Endothelial cell of umbilical vein (primary cell): Measurements from ENCODE around the gene SOX5. TPM values are rescaled to one million over a fixed set of nuclear protein-coding genes. Genes with fewer than 3 reads are reported as not detected.

Experiments used
- BruUV-seq: library from RNA; stranded (reverse); fragments of 400-500 nt; replicated peaks from 2 replicates; lab custom pipeline; 2021; lab: Mats Ljungman, UMichigan
- CTCF ChIA-PET: fragments of 300-600, 350-600 bp; sonication (Branson Sonifier 250); formaldehyde crosslinking; loops from one replicate; lab custom pipeline; 2021; ENCODE audit warnings: antibody characterized with exemption, inconsistent platforms; lab: Charles Lee
- POLR2A ChIA-PET: fragments of 300-600, 350-600 bp; sonication (Branson Sonifier 250); formaldehyde crosslinking; loops from one replicate; lab custom pipeline; 2021; ENCODE audit warnings: antibody characterized with exemption, inconsistent platforms; lab: Charles Lee
- DNase-seq: peaks from one replicate; pipeline ENCODE4 v3.0.0-alpha.2; 2011; ENCODE audit warnings: low read depth, low spot score
- FAIRE-seq: peaks from 2 replicates; lab custom pipeline; 2011; peaks lifted over from hg19 to GRCh38; lab: Jason Lieb, UNC
- H2AFZ ChIP-seq: 2 replicates; pipeline ENCODE4 v1.6.0; 2012; ENCODE audit warnings: low read depth, low read length, control low read depth, inconsistent platforms
- H3K27ac ChIP-seq: 2 replicates; pipeline ENCODE4 v1.5.1; 2011; ENCODE audit warnings: low read depth, mild to moderate bottlenecking, control low read depth, low read length, moderate library complexity; ENCODE audit not compliant: insufficient read depth
- H3K27me3 ChIP-seq, 2 experiments: 2 replicates each; pipeline versions ENCODE4 v1.6.0 to v1.6.1; 2011; ENCODE audit warnings: low read length in 2 of 2, mixed read lengths in 1 of 2; ENCODE audit not compliant: control insufficient read depth in 2 of 2, insufficient read depth in 2 of 2
- H3K36me3 ChIP-seq, 2 experiments: 2 replicates in 1 of 2; 3 replicates in 1 of 2; pipeline ENCODE4 v1.5.1; 2011; ENCODE audit warnings: low read length in 2 of 2, mild to moderate bottlenecking in 1 of 2, moderate library complexity in 1 of 2; ENCODE audit not compliant: control insufficient read depth in 2 of 2, insufficient read depth in 2 of 2; ENCODE audit errors: extremely low read depth in 1 of 2
- H3K4me1 ChIP-seq: 3 replicates; pipeline ENCODE4 v1.5.1; 2011; ENCODE audit warnings: mild to moderate bottlenecking, low read length; ENCODE audit not compliant: control insufficient read depth, insufficient read depth; ENCODE audit errors: extremely low read depth
- H3K4me2 ChIP-seq: 2 replicates; pipeline ENCODE4 v1.6.1; 2011; ENCODE audit warnings: low read length, control low read depth, mixed read lengths; ENCODE audit not compliant: insufficient read depth
- H3K4me3 ChIP-seq, 3 experiments: fragments of 200-600 bp in 1 of 3; sonication (generic), shearing (Covaris generic) in 1 of 3; replicated peaks in 1 of 3; 2 replicates each; pipeline ENCODE4 v1.5.1; 2011 to 2016; ENCODE audit warnings: control low read depth in 3 of 3, low read length in 3 of 3, mild to moderate bottlenecking in 2 of 3, inconsistent platforms in 1 of 3, low read depth in 1 of 3, moderate library complexity in 1 of 3; ENCODE audit not compliant: insufficient read depth in 1 of 3
- H3K79me2 ChIP-seq: 2 replicates; pipeline ENCODE4 v1.6.0; 2012; ENCODE audit warnings: low read length, inconsistent platforms; ENCODE audit not compliant: control insufficient read depth, insufficient read depth
- H3K9ac ChIP-seq: replicated peaks from 2 replicates; pipeline ENCODE3; 2011; ENCODE audit warnings: low read length, control low read depth; ENCODE audit not compliant: insufficient read depth; ENCODE audit errors: extremely low read depth
- H3K9me1 ChIP-seq: replicated peaks from 3 replicates; pipeline ENCODE4 v1.6.0; 2011; ENCODE audit warnings: mild to moderate bottlenecking, low read length; ENCODE audit not compliant: control insufficient read depth, insufficient read depth; ENCODE audit errors: extremely low read depth
- H3K9me3 ChIP-seq: replicated peaks from 2 replicates; pipeline ENCODE4 v1.5.1; 2012; ENCODE audit warnings: low read length, inconsistent platforms; ENCODE audit not compliant: control insufficient read depth, insufficient read depth
- H4K20me1 ChIP-seq: replicated peaks from 2 replicates; pipeline ENCODE3; 2011; ENCODE audit warnings: mild to moderate bottlenecking, low read length; ENCODE audit not compliant: control insufficient read depth, insufficient read depth; ENCODE audit errors: extremely low read depth
- CTCF ChIP-seq, 2 donors: IDR thresholded peaks; 1 replicate in 1 of 2; 2 replicates in 1 of 2; pipeline ENCODE4 v1.5.1; 2011; ENCODE audit warnings: low read length in 2 of 2, mild to moderate bottlenecking in 2 of 2, moderate library complexity in 2 of 2, control low read depth in 1 of 2, inconsistent platforms in 1 of 2, low read depth in 1 of 2; ENCODE audit not compliant: insufficient read depth in 1 of 2; ENCODE audit errors: extremely low read depth in 1 of 2
- EZH2 ChIP-seq: IDR thresholded peaks from 2 replicates; pipeline ENCODE4 v1.6.1; 2012; ENCODE audit warnings: borderline replicate concordance, low read depth, mild to moderate bottlenecking, moderate library complexity, low read length, inconsistent platforms; ENCODE audit not compliant: severe bottlenecking
- FOS ChIP-seq: IDR thresholded peaks from 2 replicates; pipeline ENCODE4 v1.6.1; 2011; ENCODE audit warnings: mild to moderate bottlenecking, low read length, moderate library complexity, borderline replicate concordance; ENCODE audit not compliant: insufficient read depth
- GATA2 ChIP-seq: IDR thresholded peaks from 2 replicates; pipeline ENCODE4 v1.7.0; 2011; ENCODE audit warnings: low read depth, mild to moderate bottlenecking, moderate library complexity, mixed read lengths, low read length; ENCODE audit not compliant: insufficient read length, insufficient read depth
- JUN ChIP-seq: IDR thresholded peaks from 2 replicates; pipeline ENCODE4 v1.6.1; 2011; ENCODE audit warnings: borderline replicate concordance, low read depth; ENCODE audit not compliant: insufficient read length, insufficient read depth
- MYC ChIP-seq: IDR thresholded peaks from one replicate; pipeline ENCODE4 v1.6.1; 2011; ENCODE audit warnings: mild to moderate bottlenecking, low read depth, low read length
- POLR2A ChIP-seq: IDR thresholded peaks from 2 replicates; pipeline ENCODE4 v1.6.1; 2012; ENCODE audit warnings: low read depth, mild to moderate bottlenecking, control low read depth, low read length
- POLR2AphosphoS5 ChIP-seq: IDR thresholded peaks from 2 replicates; pipeline ENCODE4 v1.6.1; 2012; ENCODE audit warnings: low read depth, mild to moderate bottlenecking, control low read depth, low read length, moderate library complexity; ENCODE audit not compliant: insufficient read depth
- dilution Hi-C: fragments of 300-500 bp; cut with MboI; formaldehyde crosslinking; loops from one replicate; pipeline ENCODE4 v1.15.0; 2019; ENCODE audit warnings: low sequenced_read_pairs; ENCODE audit not compliant: extremely low pct_ligation_motif_present
- intact Hi-C: fragments of 100-400 bp; cut with micrococcal nuclease; formaldehyde crosslinking; loops from one replicate; pipeline ENCODE4 v1.10.0; 2022
- polyA plus RNA-seq, 4 experiments: library from polyadenylated mRNA; depleted of rRNA in 3 of 4; stranded (reverse) in 3 of 4; unstranded in 1 of 4; fragments of >200 nt; gene quantifications; 2 replicates each; pipeline versions ENCODE4 v1.2.1 to v1.2.3, GENCODE V29; 2011 to 2012; ENCODE audit warnings: missing spikeins in 1 of 4
- total RNA-seq: library from RNA; stranded (reverse); gene quantifications from 2 replicates; pipeline ENCODE4 v1.2.3, GENCODE V29; 2021
- TF ChIP-seq, protein P1 (sequence below): IDR thresholded peaks from 2 replicates; pipeline ENCODE4 v1.6.1; 2011; ENCODE audit not compliant: insufficient read depth, insufficient read length

The SOX5 gene
- total and polyA plus RNA-seq, 2 donors (not counting 3 experiments of a cell fraction or from before 2014, with no cell fraction given), result 0.63 to 3.5 TPM

DNA sequence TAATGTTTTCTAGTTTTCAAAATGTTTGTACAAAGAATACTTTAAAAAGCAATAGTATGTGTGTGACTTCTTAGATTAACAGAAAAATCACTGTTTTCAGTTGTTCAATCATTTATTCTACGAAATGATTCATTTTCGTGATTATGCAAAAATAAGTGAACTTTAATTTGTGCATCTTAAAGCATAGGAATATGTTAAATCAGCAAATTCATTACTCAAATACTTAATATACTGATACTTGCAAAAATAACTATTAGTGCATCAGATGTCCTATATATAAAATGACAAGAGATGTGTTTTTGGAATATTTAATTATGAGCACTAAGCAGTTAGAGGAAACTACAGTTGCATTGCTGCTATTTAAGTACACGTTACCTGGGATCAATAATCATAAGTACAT lies 11.0 kb downstream of the SOX5 start:
- Histone ChIP-seq H3K79me2 (no peaks in the 10 kb centered on the region), H3K27ac (no peak overlapping the region), H3K9ac (no peak overlapping the region), H2AFZ (no peak overlapping the region), H4K20me1 (no peaks in the 10 kb centered on the region), H3K9me1 (no peaks in the 10 kb centered on the region), H3K4me2 (no peak overlapping the region), H3K9me3 (no peaks in the 10 kb centered on the region), H3K27me3 (no peaks in the 10 kb centered on the region), H3K4me3 (no peak overlapping the region), H3K4me1 (no peaks in the 10 kb centered on the region), H3K36me3 (no peaks in the 10 kb centered on the region)
- BruUV-seq, result no TSS peak
- no peak for FAIRE-seq
- no peak for TF ChIP-seq EZH2
- TF ChIP-seq FOS, result no peak
- no peak for TF ChIP-seq POLR2A
- no peak for TF ChIP-seq JUN
- TF ChIP-seq, protein P1, sequence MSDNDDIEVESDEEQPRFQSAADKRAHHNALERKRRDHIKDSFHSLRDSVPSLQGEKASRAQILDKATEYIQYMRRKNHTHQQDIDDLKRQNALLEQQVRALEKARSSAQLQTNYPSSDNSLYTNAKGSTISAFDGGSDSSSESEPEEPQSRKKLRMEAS, result no peak
- intact Hi-C loops, result no loop called here
- ChIA-PET POLR2A (no interaction called here), CTCF (no interaction called here)
- dilution Hi-C loops, result no loop called here
- no peak for DNase-seq

- H3K4me1 ChIP-seq, result no peaks in the 10 kb centered on the region
- H3K36me3 ChIP-seq, result no peaks in the 10 kb centered on the region
- CTCF ChIA-PET, result no interaction called here
- no peaks in the 10 kb centered on the region for H3K27me3 ChIP-seq
- no peak overlapping the region for H3K4me3 ChIP-seq
- no peaks in the 10 kb centered on the region for H3K9me1 ChIP-seq
- H3K9me3 ChIP-seq, result no peaks in the 10 kb centered on the region
- no peak for FAIRE-seq
- no peak overlapping the region for H3K4me2 ChIP-seq
- no peaks in the 10 kb centered on the region for H3K79me2 ChIP-seq
- H3K9ac ChIP-seq, result no peak overlapping the region
- dilution Hi-C loops, result no loop called here
- H4K20me1 ChIP-seq, result no peaks in the 10 kb centered on the region
- H3K27ac ChIP-seq, result no peak overlapping the region
- BruUV-seq, result no TSS peak
- intact Hi-C loops, result no loop called here
- DNase-seq, result no peak
- POLR2A ChIA-PET, result no interaction called here
- TF ChIP-seq POLR2A (no peak), FOS (no peak), EZH2 (no peak), GATA2 (no peak), MYC (no peak), POLR2AphosphoS5 (no peak), CTCF (IDR thresholded peaks at IDR 0.05; ENCODE audit: extremely low read depth in 1 of 2, insufficient read depth in 1 of 2, low read depth in 1 of 2, low read length in 2 of 2) (no peak), JUN (no peak)
- TF ChIP-seq, protein P1, result no peak
- H2AFZ ChIP-seq, result no peak overlapping the region
These were observed 18.3 kb downstream of the SOX5 start for GRCh38 chr12:23931176-23931575.
